ENCODE measurements around the gene HLX. TPM values are rescaled to one million over a fixed set of nuclear protein-coding genes. Genes with fewer than 3 reads are reported as not detected.

Gene HLX
- total RNA-seq, 1 experiment from 2014 or later, result 4.0 TPM

DNA sequence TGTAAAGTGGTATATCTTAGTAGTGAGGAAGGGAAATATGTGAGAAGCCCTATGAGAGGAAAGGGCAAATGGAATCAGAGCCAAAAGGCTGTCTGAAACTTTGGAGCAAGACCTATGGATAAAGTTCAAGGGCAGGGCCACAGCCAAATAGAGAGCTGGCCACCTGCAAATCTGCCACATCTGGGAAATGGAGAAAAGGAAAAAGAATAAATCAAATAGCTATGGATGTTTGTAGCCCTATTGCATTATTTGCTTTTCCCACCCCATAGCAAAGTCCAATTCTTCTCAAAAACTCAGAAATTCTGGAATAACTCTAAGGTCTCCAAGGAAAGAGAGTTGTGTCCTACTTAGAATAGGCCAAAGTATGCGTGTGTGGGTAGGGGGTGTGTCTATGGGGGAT, 4.0 kb upstream of the HLX start:
- ATAC-seq (no peak), DNase-seq (no peak)
- TF ChIP-seq EZH2phosphoT487 (IDR thresholded peaks at IDR 0.05; ENCODE audit: borderline replicate concordance, low read length) (no peak), EZH2 (IDR thresholded peaks at IDR 0.05; ENCODE audit: low read length, unreplicated experiment) (no peak)
- TF ChIP-seq, protein P1, sequence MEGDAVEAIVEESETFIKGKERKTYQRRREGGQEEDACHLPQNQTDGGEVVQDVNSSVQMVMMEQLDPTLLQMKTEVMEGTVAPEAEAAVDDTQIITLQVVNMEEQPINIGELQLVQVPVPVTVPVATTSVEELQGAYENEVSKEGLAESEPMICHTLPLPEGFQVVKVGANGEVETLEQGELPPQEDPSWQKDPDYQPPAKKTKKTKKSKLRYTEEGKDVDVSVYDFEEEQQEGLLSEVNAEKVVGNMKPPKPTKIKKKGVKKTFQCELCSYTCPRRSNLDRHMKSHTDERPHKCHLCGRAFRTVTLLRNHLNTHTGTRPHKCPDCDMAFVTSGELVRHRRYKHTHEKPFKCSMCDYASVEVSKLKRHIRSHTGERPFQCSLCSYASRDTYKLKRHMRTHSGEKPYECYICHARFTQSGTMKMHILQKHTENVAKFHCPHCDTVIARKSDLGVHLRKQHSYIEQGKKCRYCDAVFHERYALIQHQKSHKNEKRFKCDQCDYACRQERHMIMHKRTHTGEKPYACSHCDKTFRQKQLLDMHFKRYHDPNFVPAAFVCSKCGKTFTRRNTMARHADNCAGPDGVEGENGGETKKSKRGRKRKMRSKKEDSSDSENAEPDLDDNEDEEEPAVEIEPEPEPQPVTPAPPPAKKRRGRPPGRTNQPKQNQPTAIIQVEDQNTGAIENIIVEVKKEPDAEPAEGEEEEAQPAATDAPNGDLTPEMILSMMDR (conservative IDR thresholded peaks at IDR 0.05; ENCODE audit: low read depth, low read length), result no peak
- CTCF ChIA-PET, result interaction anchor here (0.7 to 1.5 kb wide), 2 partner anchors 329 to 398 kb away, joined by 5 to 7 read pairs; no protein-coding TSS in a partner anchor
- H3F3A ChIP-seq (ENCODE audit: low read length, unreplicated experiment), result no peaks in the 10 kb centered on the region
- H4K20me1 ChIP-seq (ENCODE audit: low read length), result no peaks in the 10 kb centered on the region
- no peak overlapping the region for H2AFZ ChIP-seq (ENCODE audit: low read length)
- no TSS peak for BruUV-seq (replicated peaks)
- POLR2A ChIA-PET (ENCODE audit: unreplicated experiment), result interaction anchor here (0.6 to 0.7 kb wide), 2 partner anchors 72 to 1013 kb away, joined by 3 to 7 read pairs; no protein-coding TSS in a partner anchor
- no peak overlapping the region for H3K4me3 ChIP-seq (ENCODE audit: low read length)
- no peak overlapping the region for H3K27ac ChIP-seq (ENCODE audit: low read length)
- no peaks in the 10 kb centered on the region for H3K27me3 ChIP-seq (ENCODE audit: low read length)
- H3K9ac ChIP-seq (ENCODE audit: low read length), result no peak overlapping the region
- no peaks in the 10 kb centered on the region for H3K9me3 ChIP-seq (ENCODE audit: low read length)
- H3K4me1 ChIP-seq (ENCODE audit: insufficient read depth, low read length), result peaks cover 8% of the 10 kb centered on the region; the same call in 1 of the 2 replicates
- peaks cover 6% of the 10 kb centered on the region for H3K79me2 ChIP-seq (ENCODE audit: low read length)
- no peak overlapping the region for H3K4me2 ChIP-seq (ENCODE audit: low read length)
- intact Hi-C loops (cut with micrococcal nuclease), result loop anchor here (2.0 kb wide), 1 partner anchor 64 kb away; no protein-coding TSS in a partner anchor
- no peaks in the 10 kb centered on the region for H3K9me2 ChIP-seq (replicated peaks; ENCODE audit: low read length)
- H3K36me3 ChIP-seq (ENCODE audit: low read depth, low read length), result no peaks in the 10 kb centered on the region

DNA sequence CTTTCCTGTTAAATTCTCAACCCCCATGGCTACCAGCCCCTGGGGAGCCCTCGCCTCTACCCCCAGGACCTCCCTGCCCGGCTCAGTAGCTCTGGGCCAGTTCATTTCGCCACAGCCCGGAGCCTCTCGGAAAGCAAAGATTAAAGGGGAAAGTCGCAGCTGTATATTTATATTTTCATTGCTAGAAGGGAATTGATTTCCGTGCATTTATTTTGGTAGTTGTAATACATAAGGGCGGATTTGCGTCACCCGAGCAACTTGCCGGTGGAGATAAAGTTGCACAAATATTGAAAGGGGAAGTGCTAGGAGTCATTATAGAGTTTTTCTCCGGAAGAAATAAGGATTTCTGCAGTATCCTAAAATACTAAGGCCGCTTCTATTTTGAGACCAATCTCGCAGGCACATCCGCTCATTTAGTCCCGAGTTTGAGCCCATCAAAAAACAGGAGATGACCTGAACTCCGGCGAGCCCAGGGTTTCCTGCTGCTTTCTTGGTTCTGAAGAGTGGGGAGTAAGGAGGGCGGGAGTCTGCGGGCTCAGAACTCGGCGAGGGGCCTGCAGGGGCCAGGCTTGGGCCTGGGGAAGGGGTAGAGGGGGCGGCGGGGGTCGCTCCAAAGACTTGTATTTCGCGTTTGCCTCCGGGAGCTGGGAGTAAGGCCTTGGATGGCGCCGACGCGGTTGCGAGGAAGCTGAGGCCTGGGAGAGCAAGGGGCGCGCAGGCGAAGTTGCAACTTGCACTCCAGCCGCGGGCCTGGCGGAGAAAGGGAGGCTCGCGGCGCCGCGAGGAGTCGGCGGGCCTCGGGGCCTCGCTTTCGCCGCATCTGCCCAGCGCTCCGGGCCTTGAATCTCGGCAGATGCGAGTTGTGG, 2.5 kb upstream of the HLX start:
- Histone ChIP-seq H2AFZ (ENCODE audit: low read length) (no peak overlapping the region), H4K20me1 (ENCODE audit: low read length) (no peaks in the 10 kb centered on the region), H3K36me3 (ENCODE audit: low read depth, low read length) (no peaks in the 10 kb centered on the region), H3K4me3 (ENCODE audit: low read length) (no peak overlapping the region), H3K9ac (ENCODE audit: low read length) (no peak overlapping the region), H3K27me3 (ENCODE audit: low read length) (no peaks in the 10 kb centered on the region), H3K9me2 (replicated peaks; ENCODE audit: low read length) (no peaks in the 10 kb centered on the region), H3K9me3 (ENCODE audit: low read length) (no peaks in the 10 kb centered on the region), H3K79me2 (ENCODE audit: low read length) (peaks cover 19% of the 10 kb centered on the region), H3K27ac (ENCODE audit: low read length) (no peak overlapping the region), H3F3A (ENCODE audit: low read length, unreplicated experiment) (no peaks in the 10 kb centered on the region), H3K4me1 (ENCODE audit: insufficient read depth, low read length) (peaks cover 16% of the 10 kb centered on the region; the same call in 1 of the 2 replicates), H3K4me2 (ENCODE audit: low read length) (no peak overlapping the region)
- ChIA-PET POLR2A (ENCODE audit: unreplicated experiment) (no interaction called here), CTCF (no interaction called here)
- no peak for ATAC-seq
- BruUV-seq (replicated peaks), result no TSS peak
- intact Hi-C loops (cut with micrococcal nuclease), result no loop called here
- TF ChIP-seq, protein P1 (conservative IDR thresholded peaks at IDR 0.05; ENCODE audit: low read depth, low read length), result no peak
- TF ChIP-seq EZH2 (IDR thresholded peaks at IDR 0.05; ENCODE audit: low read length, unreplicated experiment) (no peak), EZH2phosphoT487 (IDR thresholded peaks at IDR 0.05; ENCODE audit: borderline replicate concordance, low read length) (no peak)
- DNase-seq, result no peak

Measured in PC-3 (cell line).